ENCODE results near the gene SORCS1.

The SORCS1 gene

GRCh38 chr10:106608066-106608465 is 556.4 kb downstream of the SORCS1 start:
- no peak for TF ChIP-seq CTCF (IDR thresholded peaks at IDR 0.05; ENCODE audit: control insufficient read depth, extremely low read depth, insufficient read depth)
- H3K4me3 ChIP-seq (ENCODE audit: low read depth, low read length) = no peak overlapping the region
- DNase-seq (ENCODE audit: low read depth) = no peak

GRCh38 chr10:106595281-106595680 is 569.2 kb downstream of the SORCS1 start:
- TF ChIP-seq CTCF (IDR thresholded peaks at IDR 0.05; ENCODE audit: control insufficient read depth, extremely low read depth, insufficient read depth) = no peak
- no peak overlapping the region for H3K4me3 ChIP-seq (ENCODE audit: low read depth, low read length)
- DNase-seq (ENCODE audit: low read depth) = no peak

- TF ChIP-seq CTCF (IDR thresholded peaks at IDR 0.05; ENCODE audit: control insufficient read depth, extremely low read depth, insufficient read depth) = no peak
- DNase-seq (ENCODE audit: low read depth) = no peak
- no peak overlapping the region for H3K4me3 ChIP-seq (ENCODE audit: low read depth, low read length)
Observed at GRCh38 chr10:106593876-106594275, 570.6 kb downstream of the SORCS1 start.

- H3K4me3 ChIP-seq (ENCODE audit: low read depth, low read length) = no peak overlapping the region
- no peak for TF ChIP-seq CTCF (IDR thresholded peaks at IDR 0.05; ENCODE audit: control insufficient read depth, extremely low read depth, insufficient read depth)
- DNase-seq (ENCODE audit: low read depth) = no peak
Observed at GRCh38 chr10:106592396-106592795, 572.1 kb downstream of the SORCS1 start.

GRCh38 chr10:106582291-106582690 is 582.2 kb downstream of the SORCS1 start:
- DNase-seq (ENCODE audit: low read depth) = no peak
- TF ChIP-seq CTCF (IDR thresholded peaks at IDR 0.05; ENCODE audit: control insufficient read depth, extremely low read depth, insufficient read depth) = no peak
- no peak overlapping the region for H3K4me3 ChIP-seq (ENCODE audit: low read depth, low read length)

DNA sequence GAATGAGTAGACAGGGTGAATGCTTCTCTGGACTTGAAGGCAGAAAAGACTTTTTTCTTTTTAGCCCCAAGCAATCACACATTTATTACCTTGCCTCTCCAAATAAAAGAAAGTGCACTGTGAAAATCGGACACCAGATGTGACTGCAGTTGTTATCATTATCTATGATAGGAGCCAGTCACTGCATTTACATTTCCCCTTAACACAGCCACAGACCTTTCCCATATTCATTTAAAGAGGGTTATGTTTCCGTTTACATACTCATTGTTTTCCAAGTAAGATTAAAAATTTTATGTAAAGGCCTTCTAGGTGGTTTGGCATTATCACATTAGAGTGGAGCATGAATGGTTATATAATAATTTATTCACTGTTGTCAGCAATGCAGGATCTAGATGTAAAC is 586.8 kb downstream of the SORCS1 start:
- DNase-seq (ENCODE audit: low read depth) = no peak
- no peak for TF ChIP-seq CTCF (IDR thresholded peaks at IDR 0.05; ENCODE audit: control insufficient read depth, extremely low read depth, insufficient read depth)
- H3K4me3 ChIP-seq (ENCODE audit: low read depth, low read length) = no peak overlapping the region

- no peak for TF ChIP-seq CTCF (IDR thresholded peaks at IDR 0.05; ENCODE audit: control insufficient read depth, extremely low read depth, insufficient read depth)
- H3K4me3 ChIP-seq (ENCODE audit: low read depth, low read length) = no peak overlapping the region
- no peak for DNase-seq (ENCODE audit: low read depth)
Observed at GRCh38 chr10:106577266-106577665, 587.2 kb downstream of the SORCS1 start.

All from LNCaP clone FGC (cell line).